Rectal smooth muscle tissue (tissue), 1 donor: ENCODE results near the gene GALNTL6.
"Not testable (repeated sequence)": the region's sequence is repeated elsewhere in the genome, so short reads cannot be mapped to it uniquely, and the experiment has no call there.

ENCODE experiments used
- H3K27ac ChIP-seq: one replicate; pipeline ENCODE4 v1.7.0; 2013; ENCODE audit warnings: low read depth, low read length, inconsistent platforms
- H3K27me3 ChIP-seq: one replicate; pipeline ENCODE4 v1.7.0; 2013; ENCODE audit warnings: low read length; ENCODE audit not compliant: control insufficient read depth, insufficient read depth
- H3K36me3 ChIP-seq: one replicate; pipeline ENCODE4 v1.7.0; 2013; ENCODE audit warnings: low read length; ENCODE audit not compliant: control insufficient read depth, insufficient read depth
- H3K4me1 ChIP-seq: one replicate; pipeline ENCODE4 v1.7.0; 2013; ENCODE audit warnings: low read length; ENCODE audit not compliant: control insufficient read depth, insufficient read depth
- H3K4me3 ChIP-seq: one replicate; pipeline ENCODE4 v1.7.0; 2013; ENCODE audit warnings: low read length
- H3K9ac ChIP-seq: one replicate; pipeline ENCODE4 v1.7.0; 2013; ENCODE audit warnings: low read length

The GALNTL6 gene

DNA sequence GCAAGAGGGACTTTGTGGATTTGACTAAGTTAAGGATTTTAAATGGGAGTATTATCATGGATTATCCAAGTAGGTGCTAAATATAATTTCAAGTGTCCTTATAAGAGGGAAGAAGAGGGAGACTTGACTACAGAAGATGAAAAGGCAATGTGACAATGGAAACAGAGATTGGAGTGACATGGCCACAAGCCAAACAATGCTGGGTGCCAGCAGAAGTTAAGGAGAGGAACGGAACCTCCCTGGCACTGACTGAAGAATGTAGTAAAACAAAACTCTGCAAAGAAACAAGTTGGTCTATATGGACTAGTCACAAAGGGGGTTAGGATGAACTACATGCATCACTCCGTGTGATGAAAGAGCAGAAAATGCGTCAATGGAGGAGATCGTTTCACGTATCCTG lies 959.6 kb downstream of the GALNTL6 start:
- Histone ChIP-seq H3K4me3 (no peak overlapping the region), H3K36me3 (no peaks in the 10 kb centered on the region), H3K4me1 (no peaks in the 10 kb centered on the region), H3K9ac (no peak overlapping the region), H3K27ac (no peak overlapping the region), H3K27me3 (no peaks in the 10 kb centered on the region)

DNA sequence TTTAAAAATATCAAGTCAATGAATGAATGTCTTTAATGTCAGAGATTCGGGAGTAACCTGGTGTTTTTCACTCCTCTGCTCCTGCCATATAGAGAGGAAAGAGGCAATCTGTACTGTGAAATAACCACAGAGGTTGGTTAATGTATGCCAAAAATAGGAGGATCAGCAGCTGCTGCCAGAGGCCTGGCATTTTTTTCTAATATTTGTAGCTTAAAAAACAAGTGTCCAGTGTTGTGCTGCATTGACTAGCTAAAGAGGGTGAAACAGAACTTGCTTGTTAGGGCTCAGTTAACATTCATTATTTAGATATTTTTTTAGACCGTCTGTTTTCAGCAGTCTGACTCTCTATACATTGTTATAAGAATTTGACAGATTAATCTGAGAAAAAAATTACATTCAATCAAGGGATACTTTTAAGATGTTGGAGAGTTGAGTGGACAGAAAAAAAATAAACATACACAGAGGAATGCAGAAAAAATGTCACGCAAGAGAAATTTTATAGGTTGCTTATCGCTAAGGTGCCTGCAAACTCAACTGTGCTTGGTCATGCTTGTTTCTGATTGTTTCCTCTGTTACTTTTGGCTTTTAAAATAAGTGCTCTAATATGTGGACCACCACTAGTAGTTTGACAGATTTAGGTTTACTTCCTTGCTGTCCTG lies 963.1 kb downstream of the GALNTL6 start:
- Histone ChIP-seq H3K9ac (no peak overlapping the region), H3K4me1 (no peaks in the 10 kb centered on the region), H3K36me3 (no peaks in the 10 kb centered on the region), H3K4me3 (no peak overlapping the region), H3K27ac (no peak overlapping the region), H3K27me3 (no peaks in the 10 kb centered on the region)

DNA sequence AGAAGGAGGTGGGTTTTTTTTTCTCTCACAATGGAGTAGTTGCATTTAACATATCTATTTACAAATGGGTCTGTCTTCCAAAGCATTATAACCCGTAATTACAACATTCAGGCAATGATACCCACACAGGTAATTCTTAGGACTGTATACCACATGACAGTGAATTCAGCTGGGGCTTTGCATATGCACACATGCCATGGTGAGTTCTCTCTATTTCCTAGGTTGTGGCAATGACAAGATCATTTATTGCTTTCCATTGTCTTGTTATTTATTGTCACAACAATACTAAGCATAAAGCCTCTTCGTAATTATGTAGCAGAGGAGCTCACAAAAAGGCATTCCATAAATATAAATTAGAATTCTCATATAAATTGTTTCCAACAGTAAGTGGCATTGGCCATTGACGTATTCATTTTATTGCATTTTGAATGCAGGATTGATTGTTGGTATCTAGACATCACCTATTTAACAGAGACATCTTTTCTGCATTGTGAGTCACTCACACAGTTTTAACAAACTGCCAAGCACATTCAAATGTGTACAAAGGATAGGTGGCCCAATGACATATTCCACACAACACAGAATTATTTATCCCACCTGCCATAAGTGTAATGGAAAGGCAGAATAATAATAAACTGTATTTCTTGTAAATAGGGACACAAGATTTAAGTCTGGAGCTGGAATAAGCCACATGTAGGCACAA lies 964.7 kb downstream of the GALNTL6 start:
- Histone ChIP-seq H3K4me3 (no peak overlapping the region), H3K36me3 (no peaks in the 10 kb centered on the region), H3K27me3 (no peaks in the 10 kb centered on the region), H3K4me1 (no peaks in the 10 kb centered on the region), H3K9ac (no peak overlapping the region), H3K27ac (no peak overlapping the region)

DNA sequence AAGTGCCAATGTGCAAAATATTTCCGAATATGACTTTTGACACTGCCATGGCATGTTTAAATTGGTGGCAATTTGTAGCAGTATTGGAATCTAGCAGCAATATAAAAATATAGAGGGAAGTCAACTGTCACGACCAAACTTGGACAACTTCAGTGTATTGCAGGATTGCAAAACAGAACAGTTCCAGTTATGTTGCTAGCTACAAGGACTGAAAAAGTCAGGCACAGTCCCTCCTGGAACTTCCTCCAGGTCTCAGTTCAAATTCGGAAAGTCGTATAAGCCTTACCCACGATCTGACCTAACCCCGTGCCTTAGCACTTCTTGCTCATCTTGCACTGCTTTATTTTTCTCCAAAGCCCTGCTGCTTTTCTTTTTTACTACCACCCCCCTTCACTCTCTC lies 965.4 kb downstream of the GALNTL6 start:
- H3K4me1 ChIP-seq: no peaks in the 10 kb centered on the region
- H3K4me3 ChIP-seq: no peak overlapping the region
- no peaks in the 10 kb centered on the region for H3K36me3 ChIP-seq
- H3K27me3 ChIP-seq: no peaks in the 10 kb centered on the region
- no peak overlapping the region for H3K27ac ChIP-seq
- H3K9ac ChIP-seq: no peak overlapping the region

DNA sequence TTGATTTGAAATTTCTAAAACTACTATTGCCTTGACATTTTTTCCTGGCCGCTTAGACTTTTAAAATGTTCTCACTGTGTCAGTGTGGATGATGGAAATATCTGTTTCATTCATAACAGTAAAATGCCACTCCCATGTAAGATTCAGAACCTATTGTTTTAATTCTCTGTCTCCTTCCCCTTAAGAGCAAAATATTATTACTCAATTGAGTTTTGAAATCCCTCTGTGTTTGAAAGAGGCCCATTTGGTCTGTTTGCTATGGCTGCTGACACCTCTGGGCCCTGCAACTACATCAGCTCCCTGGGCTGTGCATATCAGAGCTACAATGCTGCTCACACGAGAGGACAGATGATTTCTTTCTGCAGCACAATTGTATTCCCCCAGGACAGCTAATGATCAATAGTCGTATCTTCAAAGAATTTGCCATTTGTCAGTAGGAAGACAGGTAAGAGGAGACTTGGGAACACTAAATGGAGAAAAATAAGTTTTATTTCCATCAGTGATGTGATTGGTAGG lies 967.4 kb downstream of the GALNTL6 start:
- Histone ChIP-seq H3K27ac (no peak overlapping the region), H3K4me3 (no peak overlapping the region), H3K27me3 (no peaks in the 10 kb centered on the region), H3K9ac (no peak overlapping the region), H3K4me1 (no peaks in the 10 kb centered on the region), H3K36me3 (no peaks in the 10 kb centered on the region)

DNA sequence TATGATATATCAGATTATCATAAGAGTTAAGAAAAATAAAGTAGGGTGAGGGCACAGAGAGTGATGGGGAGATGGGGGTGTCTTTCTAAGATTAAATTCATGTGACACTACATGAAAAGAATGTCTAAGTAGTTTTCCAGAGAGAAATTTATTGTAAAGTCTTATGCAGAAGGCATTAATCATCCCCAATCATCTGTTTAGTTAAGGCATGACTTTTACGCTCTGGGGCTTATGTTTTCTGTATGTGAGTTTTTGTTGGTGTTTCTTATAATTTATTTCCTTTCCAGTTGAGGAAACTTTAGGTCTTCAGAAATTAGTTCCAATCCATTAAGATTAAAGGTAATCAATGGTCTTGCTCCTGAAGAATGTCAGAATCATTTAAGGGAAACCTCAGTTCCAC lies 972.4 kb downstream of the GALNTL6 start:
- H3K27ac ChIP-seq: no peak overlapping the region
- H3K36me3 ChIP-seq: no peaks in the 10 kb centered on the region
- no peaks in the 10 kb centered on the region for H3K4me1 ChIP-seq
- no peak overlapping the region for H3K4me3 ChIP-seq
- no peaks in the 10 kb centered on the region for H3K27me3 ChIP-seq
- no peak overlapping the region for H3K9ac ChIP-seq

DNA sequence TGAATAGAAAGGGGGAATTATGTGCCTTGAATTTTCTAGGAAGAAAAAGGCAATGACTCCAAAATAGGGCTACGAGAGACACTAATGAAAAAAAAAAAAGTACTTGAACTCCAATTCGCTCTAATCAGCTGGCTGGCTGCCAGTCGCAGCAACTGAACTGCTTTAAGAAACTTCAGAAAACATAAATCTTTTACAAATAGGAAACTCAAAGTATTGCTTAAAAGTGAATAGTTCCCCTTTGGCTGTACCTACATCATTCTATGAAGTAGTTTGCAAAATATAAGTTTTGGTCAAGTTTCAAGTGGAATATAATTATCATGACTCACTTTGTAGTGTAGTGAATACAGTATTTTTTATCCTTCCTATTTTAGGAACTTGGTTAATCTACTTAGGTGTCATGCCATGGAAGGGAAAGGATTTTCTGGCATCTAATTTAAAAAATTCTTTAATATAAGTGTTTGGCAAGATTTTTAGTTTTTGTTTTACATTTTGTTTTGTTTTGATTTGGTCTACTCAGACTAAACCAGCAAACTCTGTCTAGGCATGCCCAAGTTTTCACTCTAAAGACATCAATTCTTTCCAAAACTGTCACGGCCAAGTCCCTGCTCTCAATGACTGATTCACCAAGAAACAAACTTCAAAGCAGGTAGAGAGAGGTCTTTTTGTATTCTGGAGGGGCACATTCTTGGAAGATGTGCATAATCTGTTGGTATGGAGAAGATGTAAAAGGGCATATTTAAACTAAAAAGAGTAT lies 973.0 kb downstream of the GALNTL6 start:
- no peak overlapping the region for H3K27ac ChIP-seq
- H3K9ac ChIP-seq: no peak overlapping the region
- no peaks in the 10 kb centered on the region for H3K4me1 ChIP-seq
- H3K27me3 ChIP-seq: no peaks in the 10 kb centered on the region
- no peaks in the 10 kb centered on the region for H3K36me3 ChIP-seq
- no peak overlapping the region for H3K4me3 ChIP-seq

DNA sequence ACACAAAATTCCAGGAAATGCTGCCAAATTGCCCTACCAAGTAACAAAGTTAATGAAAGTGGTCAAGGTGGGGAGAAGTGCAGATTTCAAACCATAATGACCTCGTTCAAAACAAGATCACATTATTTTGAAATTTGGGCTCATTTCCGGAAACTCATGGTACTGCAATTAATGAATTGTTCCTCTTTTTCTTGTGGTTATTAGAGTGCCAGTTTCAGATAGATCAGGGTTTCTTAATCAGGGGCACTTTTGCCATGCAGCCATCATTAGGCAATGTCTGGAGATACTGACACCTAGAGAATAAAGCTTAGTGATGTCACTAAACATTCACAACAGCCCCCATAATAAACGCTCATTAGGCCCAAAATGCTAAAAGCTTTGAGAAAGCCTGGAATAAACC lies 973.9 kb downstream of the GALNTL6 start:
- H3K36me3 ChIP-seq: no peaks in the 10 kb centered on the region
- H3K27ac ChIP-seq: no peak overlapping the region
- H3K4me3 ChIP-seq: no peak overlapping the region
- H3K27me3 ChIP-seq: no peaks in the 10 kb centered on the region
- no peaks in the 10 kb centered on the region for H3K4me1 ChIP-seq
- H3K9ac ChIP-seq: no peak overlapping the region

DNA sequence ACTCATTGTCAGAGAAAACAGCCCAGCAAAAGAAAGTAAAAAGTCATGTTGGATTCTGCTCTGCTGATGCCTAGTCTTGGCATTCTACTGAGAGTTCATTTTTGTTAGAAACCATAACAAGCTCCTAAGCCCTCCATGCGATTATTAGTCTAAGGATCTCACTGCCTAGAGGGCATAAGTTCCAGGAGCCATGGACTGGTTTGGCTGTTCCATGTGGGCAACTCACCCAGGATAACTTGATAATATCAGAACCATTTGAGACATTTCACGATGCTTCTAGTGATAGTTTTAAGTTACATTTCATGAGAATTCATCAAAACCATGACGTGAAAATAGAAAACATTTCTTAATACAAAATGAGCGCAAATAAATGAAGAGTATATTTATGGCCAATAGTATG lies 978.6 kb downstream of the GALNTL6 start:
- Histone ChIP-seq H3K4me1 (no peaks in the 10 kb centered on the region), H3K36me3 (no peaks in the 10 kb centered on the region), H3K4me3 (no peak overlapping the region), H3K9ac (no peak overlapping the region), H3K27me3 (no peaks in the 10 kb centered on the region), H3K27ac (no peak overlapping the region)

DNA sequence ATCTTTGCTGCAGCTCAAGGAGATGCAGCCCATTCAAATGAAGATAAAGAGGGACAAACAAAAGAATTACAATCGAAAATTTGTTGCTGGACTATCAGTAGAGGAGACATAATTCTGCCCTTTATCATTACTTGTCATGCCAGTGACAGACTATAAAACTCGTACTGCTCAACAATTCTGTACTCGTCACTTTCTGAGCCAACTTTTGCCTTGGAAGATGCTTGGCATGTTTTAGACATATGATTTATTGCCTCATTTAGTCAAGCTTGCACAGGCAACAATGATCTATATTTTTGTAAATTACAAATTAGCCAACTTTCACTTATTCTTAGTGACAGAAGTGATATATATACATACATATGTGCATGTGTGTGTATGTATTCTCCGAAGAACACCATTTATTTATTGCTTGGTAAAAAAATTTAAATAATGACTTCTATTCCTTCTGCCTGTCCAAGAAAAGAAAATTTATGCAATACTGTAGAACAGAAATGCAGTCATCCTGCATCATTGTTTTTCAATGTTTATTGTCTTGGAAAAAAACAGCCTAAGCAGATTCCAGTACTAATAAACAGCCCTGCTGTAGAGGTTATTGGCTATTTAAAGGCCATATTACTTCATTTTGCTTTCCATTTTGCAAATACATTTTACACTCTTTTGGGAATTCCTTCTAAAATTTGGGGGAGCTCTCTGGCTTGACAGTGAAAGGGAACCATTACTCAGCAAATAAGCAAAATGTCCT lies 980.5 kb downstream of the GALNTL6 start:
- Histone ChIP-seq H3K4me1 (no peaks in the 10 kb centered on the region), H3K4me3 (no peak overlapping the region), H3K27me3 (no peaks in the 10 kb centered on the region), H3K36me3 (no peaks in the 10 kb centered on the region), H3K9ac (no peak overlapping the region), H3K27ac (no peak overlapping the region)

DNA sequence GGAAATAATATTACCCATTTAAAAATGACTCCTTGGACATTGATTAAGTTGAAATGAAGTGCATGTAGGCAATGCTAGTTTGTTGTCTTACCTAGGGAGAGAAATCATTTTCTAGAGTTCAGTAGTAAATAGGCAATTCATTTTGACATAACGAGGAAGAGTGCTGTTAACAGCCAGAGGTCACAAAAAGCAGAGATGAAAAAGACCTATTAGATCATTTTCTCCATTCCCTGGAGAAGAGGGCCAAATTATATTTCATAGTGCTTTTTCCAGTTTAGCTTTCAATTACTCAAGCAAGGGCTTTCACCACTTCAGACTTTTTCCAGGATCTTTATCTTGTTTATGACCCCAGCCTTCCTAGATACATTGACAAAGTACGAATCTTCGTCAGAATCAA lies 981.1 kb downstream of the GALNTL6 start:
- no peak overlapping the region for H3K27ac ChIP-seq
- H3K4me3 ChIP-seq: no peak overlapping the region
- no peaks in the 10 kb centered on the region for H3K36me3 ChIP-seq
- no peaks in the 10 kb centered on the region for H3K4me1 ChIP-seq
- no peak overlapping the region for H3K9ac ChIP-seq
- H3K27me3 ChIP-seq: no peaks in the 10 kb centered on the region

DNA sequence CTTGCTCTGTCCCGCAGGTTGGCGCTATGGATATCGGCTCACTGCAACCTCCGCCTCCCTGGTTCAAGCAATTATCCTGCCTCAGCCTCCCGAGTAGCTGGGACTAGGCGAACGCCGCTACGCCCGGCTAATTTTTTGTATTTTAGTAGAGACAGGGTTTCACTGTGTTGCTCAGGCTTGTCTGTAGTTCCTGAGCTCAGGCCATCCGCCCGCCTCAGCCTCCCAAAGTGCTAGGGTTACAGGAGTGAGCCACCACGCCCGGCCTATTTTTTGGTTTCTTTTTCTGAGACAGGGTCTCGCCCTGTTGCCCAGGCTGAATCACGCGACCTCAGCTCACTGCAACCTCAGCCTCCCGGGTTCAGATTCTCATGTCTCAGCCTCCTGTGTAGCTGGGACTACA lies 984.1 kb downstream of the GALNTL6 start:
- H3K4me1 ChIP-seq, H3K9ac ChIP-seq, H3K27ac ChIP-seq, H3K4me3 ChIP-seq, H3K36me3 ChIP-seq, H3K27me3 ChIP-seq: not testable (repeated sequence)
